CD14-positive monocyte (primary cell): Measurements from ENCODE around the gene P3H3. TPM values are rescaled to one million over a fixed set of nuclear protein-coding genes. Genes with fewer than 3 reads are reported as not detected.

Experiments
- DNase-seq, 3 donors: peaks; one replicate each; pipeline ENCODE4 v3.0.0-alpha.2; 2011 to 2022
- H2AFZ ChIP-seq: 2 replicates; pipeline ENCODE4 v1.6.0; 2012; ENCODE audit warnings: mild to moderate bottlenecking, low read depth, low read length, inconsistent platforms; ENCODE audit not compliant: insufficient read depth, poor library complexity, severe bottlenecking
- H3K27ac ChIP-seq, 2 donors: 1 replicate in 1 of 2; 2 replicates in 1 of 2; pipeline ENCODE4 v1.5.1; 2012 to 2013; ENCODE audit warnings: low read length in 2 of 2, control low read depth in 1 of 2, inconsistent platforms in 1 of 2, low read depth in 1 of 2, mild to moderate bottlenecking in 1 of 2
- H3K27me3 ChIP-seq, 2 donors: one replicate each; pipeline versions ENCODE4 v1.6.0 to v1.6.1; 2011 to 2013; ENCODE audit warnings: low read length in 2 of 2; ENCODE audit not compliant: control insufficient read depth in 2 of 2, insufficient read depth in 2 of 2
- H3K36me3 ChIP-seq, 2 donors: replicated peaks in 1 of 2; 1 replicate in 1 of 2; 2 replicates in 1 of 2; pipeline versions ENCODE4 v1.5.1 to v1.6.1; 2012 to 2013; ENCODE audit warnings: low read length in 2 of 2, control low read depth in 1 of 2, inconsistent platforms in 1 of 2, mild to moderate bottlenecking in 1 of 2; ENCODE audit not compliant: insufficient read depth in 2 of 2, control insufficient read depth in 1 of 2
- H3K4me1 ChIP-seq, 2 donors: 1 replicate in 1 of 2; 2 replicates in 1 of 2; pipeline versions ENCODE4 v1.5.1 to v1.6.1; 2012 to 2013; ENCODE audit warnings: low read length in 2 of 2, control low read depth in 1 of 2, inconsistent platforms in 1 of 2, mild to moderate bottlenecking in 1 of 2, moderate library complexity in 1 of 2; ENCODE audit not compliant: insufficient read depth in 2 of 2, control insufficient read depth in 1 of 2
- H3K4me2 ChIP-seq: replicated peaks from 2 replicates; pipeline ENCODE3; 2012; ENCODE audit warnings: low read length, moderate library complexity, mild to moderate bottlenecking; ENCODE audit not compliant: poor library complexity, severe bottlenecking; ENCODE audit errors: extremely low read depth
- H3K4me3 ChIP-seq, 3 experiments: fragments of 200-600 bp in 1 of 3; sonication (generic) in 1 of 3; replicated peaks in 1 of 3; 1 replicate in 2 of 3; 2 replicates in 1 of 3; pipeline ENCODE4 v1.5.1; 2011 to 2013; ENCODE audit warnings: low read length in 3 of 3, mild to moderate bottlenecking in 3 of 3, control low read depth in 2 of 3, low read depth in 2 of 3, inconsistent platforms in 1 of 3, moderate library complexity in 1 of 3
- H3K79me2 ChIP-seq: 2 replicates; pipeline ENCODE4 v1.6.0; 2012; ENCODE audit warnings: mild to moderate bottlenecking, control low read depth, inconsistent platforms, low read length, moderate library complexity; ENCODE audit not compliant: insufficient read depth
- H3K9ac ChIP-seq: 2 replicates; pipeline ENCODE4 v1.6.0; 2017; ENCODE audit warnings: low read length, mild to moderate bottlenecking; ENCODE audit not compliant: insufficient read depth, poor library complexity, severe bottlenecking
- H3K9me3 ChIP-seq, 2 donors: replicated peaks in 1 of 2; 1 replicate in 1 of 2; 2 replicates in 1 of 2; pipeline versions ENCODE4 v1.5.1 to v1.6.1; 2012 to 2013; ENCODE audit warnings: low read length in 2 of 2, control low read depth in 1 of 2; ENCODE audit not compliant: control insufficient read depth in 1 of 2, insufficient read depth in 1 of 2
- H4K20me1 ChIP-seq: 2 replicates; pipeline ENCODE4 v1.6.0; 2012; ENCODE audit warnings: mild to moderate bottlenecking, low read length, control low read depth, moderate library complexity; ENCODE audit not compliant: insufficient read depth
- H3K27ac Mint-ChIP-seq, 7 donors: one replicate each; pipeline ENCODE4 v1.8.0; 2020; ENCODE audit warnings: mild to moderate bottlenecking in 7 of 7, mixed read lengths in 7 of 7, moderate library complexity in 6 of 7, inconsistent platforms in 2 of 7
- H3K27me3 Mint-ChIP-seq, 3 donors: one replicate each; pipeline ENCODE4 v1.8.0; 2021 to 2022; ENCODE audit warnings: low read depth in 3 of 3, mild to moderate bottlenecking in 3 of 3, mixed read lengths in 3 of 3, moderate library complexity in 3 of 3, inconsistent platforms in 1 of 3
- H3K36me3 Mint-ChIP-seq, 2 donors: one replicate each; pipeline ENCODE4 v1.8.0; 2020; ENCODE audit warnings: mixed read lengths in 2 of 2, inconsistent platforms in 1 of 2, mild to moderate bottlenecking in 1 of 2
- H3K4me1 Mint-ChIP-seq: one replicate; pipeline ENCODE4 v1.8.0; 2020; ENCODE audit warnings: mild to moderate bottlenecking, mixed read lengths
- H3K4me3 Mint-ChIP-seq, 2 donors: one replicate each; pipeline ENCODE4 v1.8.0; 2020; ENCODE audit warnings: mild to moderate bottlenecking in 2 of 2, mixed read lengths in 2 of 2, moderate library complexity in 1 of 2
- H3K9me3 Mint-ChIP-seq, 7 donors: one replicate each; pipeline ENCODE4 v1.8.0; 2020 to 2022; ENCODE audit warnings: mixed read lengths in 7 of 7, mild to moderate bottlenecking in 6 of 7, moderate library complexity in 6 of 7, inconsistent platforms in 2 of 7
- CTCF ChIP-seq: fragments of 200-600 bp; IDR thresholded peaks from one replicate; pipeline ENCODE4 v1.8.0; 2022; ENCODE audit warnings: antibody characterized with exemption, mild to moderate bottlenecking
- WGBS: methylation state at CpG from one replicate; pipeline ENCODE4 v1.1.5; 2013; ENCODE audit warnings: missing lambda C conversion rate; ENCODE audit not compliant: insufficient coverage; 5-methylcytosine and 5-hydroxymethylcytosine counted together
- intact Hi-C, 2 donors: fragments of 100-400 bp; cut with micrococcal nuclease; formaldehyde crosslinking; loops; one replicate each; pipeline versions ENCODE4 v1.15.0 to v1.15.1; 2023
- polyA plus RNA-seq, 3 donors: library from polyadenylated mRNA; depleted of rRNA in 1 of 3; unstranded in 2 of 3; stranded (reverse) in 1 of 3; fragments of 300-500 nt in 2 of 3; fragments of >200 nt in 1 of 3; fragmentation: Illumina TruSeq in 2 of 3; gene quantifications; 1 replicate in 2 of 3; 2 replicates in 1 of 3; pipeline ENCODE4 v1.2.3, GENCODE V29; 2012 to 2021

The P3H3 gene
- polyA plus RNA-seq, 3 donors: 0.56 TPM; not detected in 2

GRCh38 chr12:6795088-6795487 is 33.1 kb upstream of the P3H3 start:
- TF ChIP-seq CTCF: no peak
- H3K4me1 ChIP-seq: peaks cover 34 to 38% of the 10 kb centered on the region in 2 donors
- no peaks in the 10 kb centered on the region for H3K27me3 ChIP-seq
- H3K4me3 Mint-ChIP-seq: no peak overlapping the region
- WGBS: no CpG with 5 or more reads among the region's 2 CpGs
- intact Hi-C loops: no loop called here
- peak overlapping the region in 1 of 2 donors; percentile 23 for H3K27ac ChIP-seq
- peaks cover 0 to 2% (median 1%) of the 10 kb centered on the region in 3 donors for H3K27me3 Mint-ChIP-seq
- no peak overlapping the region for H3K9ac ChIP-seq
- H3K9me3 Mint-ChIP-seq: peaks cover 0 to 2% (median 0%) of the 10 kb centered on the region in 7 donors
- H3K4me3 ChIP-seq: no peak overlapping the region
- peaks cover 41% of the 10 kb centered on the region for H3K4me1 Mint-ChIP-seq
- H3K9me3 ChIP-seq: no peaks in the 10 kb centered on the region
- H3K36me3 Mint-ChIP-seq: peaks cover 56 to 65% of the 10 kb centered on the region in 2 donors
- peaks cover 66% of the 10 kb centered on the region for H3K79me2 ChIP-seq
- H3K4me2 ChIP-seq: no peak overlapping the region
- H3K27ac Mint-ChIP-seq: no peak overlapping the region
- no peak overlapping the region for H2AFZ ChIP-seq
- H4K20me1 ChIP-seq: peaks cover 74% of the 10 kb centered on the region
- peaks cover 36 to 58% of the 10 kb centered on the region in 2 donors for H3K36me3 ChIP-seq
- DNase-seq: no peak

DNA sequence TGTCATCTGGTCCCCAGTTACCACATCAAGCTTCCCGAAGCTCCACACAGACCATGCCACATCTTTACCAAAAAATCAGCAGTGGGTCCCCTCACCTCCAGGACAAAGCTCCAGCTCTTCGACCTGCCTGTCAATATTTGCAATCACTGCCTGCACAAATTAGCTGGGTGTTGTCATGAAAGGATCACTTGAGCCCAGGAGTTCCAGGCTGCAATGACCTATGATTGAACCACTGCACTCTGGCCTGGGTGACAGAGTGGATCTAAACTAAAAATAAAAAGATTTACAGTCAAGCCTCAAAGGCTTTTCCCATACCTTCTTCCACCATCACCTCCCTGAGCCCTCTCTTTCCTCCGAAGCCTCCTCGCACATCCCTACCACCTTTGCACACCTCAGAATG is 31.6 kb upstream of the P3H3 start:
- 93% methylated on average over 3 of the region's 4 CpGs for WGBS
- Histone ChIP-seq H3K27ac (no peak overlapping the region), H3K36me3 (peaks cover 46 to 69% of the 10 kb centered on the region in 2 donors), H3K9me3 (no peaks in the 10 kb centered on the region), H3K79me2 (peaks cover 52% of the 10 kb centered on the region), H3K4me1 (peaks cover 20 to 23% of the 10 kb centered on the region in 2 donors), H2AFZ (no peak overlapping the region), H3K9ac (no peak overlapping the region), H4K20me1 (peaks cover 85% of the 10 kb centered on the region), H3K4me2 (no peak overlapping the region), H3K4me3 (no peak overlapping the region), H3K27me3 (no peaks in the 10 kb centered on the region)
- DNase-seq: no peak
- H3K36me3 Mint-ChIP-seq: peaks cover 58 to 73% of the 10 kb centered on the region in 2 donors
- H3K27me3 Mint-ChIP-seq: peaks cover 0 to 2% (median 1%) of the 10 kb centered on the region in 3 donors
- H3K4me1 Mint-ChIP-seq: peaks cover 29% of the 10 kb centered on the region
- TF ChIP-seq CTCF: no peak
- intact Hi-C loops: no loop called here
- H3K27ac Mint-ChIP-seq: peak overlapping the region in 1 of 7 donors; percentile 36
- peaks cover 0 to 2% (median 0%) of the 10 kb centered on the region in 7 donors for H3K9me3 Mint-ChIP-seq
- H3K4me3 Mint-ChIP-seq: no peak overlapping the region
